ENCODE measurements around the gene LHX4. TPM values are rescaled to one million over a fixed set of nuclear protein-coding genes. Genes with fewer than 3 reads are reported as not detected.

The LHX4 gene
- total RNA-seq, 2 donors from 2014 or later = not detected

DNA sequence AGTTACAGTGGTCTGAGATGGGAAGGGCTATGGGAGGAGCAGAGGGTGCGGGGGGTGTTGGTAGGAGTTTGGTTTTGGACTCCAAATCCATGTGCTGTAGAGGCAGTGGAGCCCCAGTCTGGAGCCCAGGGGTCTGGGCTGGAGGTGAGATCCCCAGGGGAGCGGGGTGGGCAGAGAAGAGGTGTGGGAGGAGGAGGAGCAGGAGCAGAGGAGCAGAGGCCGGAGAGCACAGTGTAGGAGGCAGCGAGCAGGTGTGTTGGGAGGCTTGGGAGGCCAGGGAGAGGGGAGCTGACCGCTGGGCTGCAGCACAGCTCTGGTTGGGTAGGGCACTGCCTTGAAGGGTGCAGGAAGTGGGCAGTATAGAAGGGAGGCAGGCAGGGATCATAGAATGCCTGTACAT, 28.9 kb downstream of the LHX4 start:
- Histone ChIP-seq H3K27ac (no peak overlapping the region), H3K4me1 (ENCODE audit: control insufficient read depth in 1 of 2, low read depth in 2 of 2) (peaks cover 0 to 9% of the 10 kb centered on the region in 2 donors), H3K9me3 (no peaks in the 10 kb centered on the region), H3K36me3 (no peaks in the 10 kb centered on the region), H3K4me3 (no peak overlapping the region), H3K27me3 (replicated peaks; ENCODE audit: insufficient read depth) (no peaks in the 10 kb centered on the region)
- TF ChIP-seq, protein P1, sequence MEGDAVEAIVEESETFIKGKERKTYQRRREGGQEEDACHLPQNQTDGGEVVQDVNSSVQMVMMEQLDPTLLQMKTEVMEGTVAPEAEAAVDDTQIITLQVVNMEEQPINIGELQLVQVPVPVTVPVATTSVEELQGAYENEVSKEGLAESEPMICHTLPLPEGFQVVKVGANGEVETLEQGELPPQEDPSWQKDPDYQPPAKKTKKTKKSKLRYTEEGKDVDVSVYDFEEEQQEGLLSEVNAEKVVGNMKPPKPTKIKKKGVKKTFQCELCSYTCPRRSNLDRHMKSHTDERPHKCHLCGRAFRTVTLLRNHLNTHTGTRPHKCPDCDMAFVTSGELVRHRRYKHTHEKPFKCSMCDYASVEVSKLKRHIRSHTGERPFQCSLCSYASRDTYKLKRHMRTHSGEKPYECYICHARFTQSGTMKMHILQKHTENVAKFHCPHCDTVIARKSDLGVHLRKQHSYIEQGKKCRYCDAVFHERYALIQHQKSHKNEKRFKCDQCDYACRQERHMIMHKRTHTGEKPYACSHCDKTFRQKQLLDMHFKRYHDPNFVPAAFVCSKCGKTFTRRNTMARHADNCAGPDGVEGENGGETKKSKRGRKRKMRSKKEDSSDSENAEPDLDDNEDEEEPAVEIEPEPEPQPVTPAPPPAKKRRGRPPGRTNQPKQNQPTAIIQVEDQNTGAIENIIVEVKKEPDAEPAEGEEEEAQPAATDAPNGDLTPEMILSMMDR (IDR thresholded peaks at IDR 0.05) = no peak
- ATAC-seq (ENCODE audit: insufficient number of reproducible peaks, low FRiP score, low read depth) (no peak), DNase-seq (ENCODE audit: low spot score) (no peak)

DNA sequence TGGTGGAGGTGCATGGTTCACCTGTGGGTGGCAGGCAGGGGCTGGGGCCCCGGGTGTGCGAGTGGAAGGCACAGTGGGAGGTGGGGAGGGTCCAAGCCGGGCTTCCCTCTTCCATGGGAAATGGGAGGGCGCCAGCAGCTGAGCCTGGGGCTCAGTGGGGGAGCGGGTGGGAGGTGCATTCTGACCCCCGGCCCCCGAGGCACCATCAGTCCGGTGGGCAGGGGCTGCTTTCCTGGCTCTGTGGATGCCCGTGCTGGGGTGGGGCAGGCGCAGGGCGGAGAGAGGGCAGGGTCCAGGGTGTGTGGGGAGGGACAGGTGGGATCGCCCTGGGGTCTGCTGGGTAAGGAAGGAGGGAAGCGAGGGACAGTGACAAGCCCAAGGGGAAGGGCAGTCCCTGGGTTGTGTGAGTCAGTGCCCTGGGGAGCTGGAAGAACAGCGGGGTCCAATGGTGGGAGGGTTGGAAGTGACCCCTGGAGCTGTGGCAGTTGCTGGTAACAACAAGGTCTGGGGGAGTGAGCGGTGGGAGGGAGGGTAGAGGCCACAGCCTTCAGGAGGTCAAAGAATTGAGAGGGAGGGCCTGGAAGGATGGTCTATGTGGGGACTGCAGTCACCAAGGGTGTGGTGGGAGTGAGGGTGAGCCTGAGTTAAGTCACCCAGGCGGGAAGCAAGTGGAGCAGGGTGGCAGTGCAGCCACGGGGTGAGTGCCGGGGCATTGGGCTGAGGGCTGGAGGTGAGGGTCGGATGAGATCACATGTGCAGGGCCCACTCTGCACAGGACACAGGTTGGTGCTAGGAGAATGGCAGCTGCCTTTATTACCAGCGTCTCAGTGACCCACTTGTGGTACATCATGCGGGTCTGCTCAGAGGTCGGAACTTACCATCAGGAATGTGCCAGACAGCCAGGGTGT, 29.6 kb downstream of the LHX4 start:
- no peaks in the 10 kb centered on the region for H3K27me3 ChIP-seq (replicated peaks; ENCODE audit: insufficient read depth)
- peaks cover 0 to 9% of the 10 kb centered on the region in 2 donors for H3K4me1 ChIP-seq (ENCODE audit: control insufficient read depth in 1 of 2, low read depth in 2 of 2)
- DNase-seq (ENCODE audit: low spot score) = no peak
- H3K36me3 ChIP-seq = no peaks in the 10 kb centered on the region
- no peaks in the 10 kb centered on the region for H3K9me3 ChIP-seq
- no peak overlapping the region for H3K4me3 ChIP-seq
- no peak for ATAC-seq (ENCODE audit: insufficient number of reproducible peaks, low FRiP score, low read depth)
- H3K27ac ChIP-seq = no peak overlapping the region
- TF ChIP-seq, protein P1 (IDR thresholded peaks at IDR 0.05) = no peak

DNA sequence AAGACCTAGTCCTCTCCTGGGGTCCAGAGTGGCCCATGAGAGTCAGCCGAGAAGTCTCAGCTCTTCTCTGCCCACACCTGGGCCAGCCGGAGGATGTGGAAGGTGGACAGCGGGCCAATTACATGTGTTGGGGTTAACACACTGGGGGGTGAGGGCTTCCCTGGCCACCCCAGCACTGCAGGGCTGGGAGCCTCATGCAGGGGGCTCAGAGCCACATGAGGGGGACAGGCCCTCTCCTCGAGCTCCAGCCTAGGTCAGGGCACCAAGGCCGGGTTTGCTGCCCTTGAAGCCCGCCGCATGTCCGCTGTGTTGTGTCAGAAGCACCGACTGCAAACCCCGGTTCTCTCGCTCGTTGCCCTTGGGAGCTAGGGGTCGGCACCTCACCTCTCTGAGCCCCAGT, 30.5 kb downstream of the LHX4 start:
- Histone ChIP-seq H3K4me3 (no peak overlapping the region), H3K4me1 (ENCODE audit: control insufficient read depth in 1 of 2, low read depth in 2 of 2) (peaks cover 0 to 9% of the 10 kb centered on the region in 2 donors), H3K9me3 (no peaks in the 10 kb centered on the region), H3K27ac (no peak overlapping the region), H3K27me3 (replicated peaks; ENCODE audit: insufficient read depth) (no peaks in the 10 kb centered on the region), H3K36me3 (no peaks in the 10 kb centered on the region)
- TF ChIP-seq, protein P1 (IDR thresholded peaks at IDR 0.05) = no peak
- no peak for ATAC-seq (ENCODE audit: insufficient number of reproducible peaks, low FRiP score, low read depth)
- no peak for DNase-seq (ENCODE audit: low spot score)

DNA sequence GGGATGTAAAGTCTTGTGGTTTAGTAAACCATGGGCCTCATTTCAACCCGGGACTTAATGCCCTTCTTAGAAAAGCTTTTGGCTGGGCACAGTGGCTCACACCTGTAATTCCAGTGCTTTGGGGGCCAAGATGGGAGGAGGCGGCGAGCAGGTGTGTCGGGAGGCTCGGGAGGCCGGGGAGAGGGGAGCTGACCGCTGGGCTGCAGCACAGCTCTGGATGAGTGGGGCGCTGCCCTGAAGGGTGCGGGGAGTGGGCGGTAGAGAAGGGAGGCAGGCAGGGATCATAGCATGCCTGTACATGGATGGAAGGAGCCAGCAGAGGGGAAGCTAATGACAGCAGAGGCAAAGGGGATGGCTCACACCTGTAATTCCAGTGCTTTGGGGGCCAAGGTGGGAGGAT, 31.0 kb downstream of the LHX4 start:
- Histone ChIP-seq H3K4me1 (ENCODE audit: control insufficient read depth in 1 of 2, low read depth in 2 of 2) (peaks cover 0 to 9% of the 10 kb centered on the region in 2 donors), H3K27me3 (replicated peaks; ENCODE audit: insufficient read depth) (no peaks in the 10 kb centered on the region), H3K9me3 (no peaks in the 10 kb centered on the region), H3K36me3 (no peaks in the 10 kb centered on the region), H3K4me3 (no peak overlapping the region), H3K27ac (no peak overlapping the region)
- ATAC-seq (ENCODE audit: insufficient number of reproducible peaks, low FRiP score, low read depth) (no peak), DNase-seq (ENCODE audit: low spot score) (no peak)
- TF ChIP-seq, protein P1 (IDR thresholded peaks at IDR 0.05) = no peak

DNA sequence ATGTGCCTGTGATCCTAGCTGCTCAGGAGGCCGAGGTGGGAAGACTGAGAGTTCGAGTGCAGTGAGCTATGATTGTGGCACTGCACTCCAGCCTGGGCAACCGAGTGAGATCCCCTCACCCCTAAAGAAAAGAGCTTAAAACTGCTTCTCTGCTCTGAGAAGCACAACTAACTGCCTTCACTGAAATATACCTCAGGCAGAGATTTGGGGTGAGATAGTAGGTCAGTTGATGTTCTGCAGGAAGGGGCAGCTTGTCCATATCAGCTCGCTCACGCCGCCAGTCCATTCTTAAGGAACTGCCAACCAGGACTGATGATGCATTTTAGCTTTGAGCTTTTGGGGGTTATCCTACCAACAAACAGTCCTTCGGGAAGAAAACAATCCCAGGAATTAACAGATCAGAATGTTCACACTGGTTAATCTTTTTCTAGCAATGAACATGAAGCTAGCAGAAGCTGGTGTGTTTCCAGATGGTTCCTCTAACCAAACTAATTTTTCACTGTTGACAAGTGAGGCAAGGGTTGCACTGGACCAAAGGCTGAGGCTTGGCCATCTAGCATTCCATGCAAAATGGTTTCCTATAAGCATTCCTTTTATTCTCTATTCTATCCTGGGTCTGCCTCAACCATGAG, 31.6 kb downstream of the LHX4 start:
- DNase-seq (ENCODE audit: low spot score) = no peak

More for the DNA sequence above, 31.6 kb downstream of the LHX4 start:
- Histone ChIP-seq H3K4me3 (no peak overlapping the region), H3K36me3 (no peaks in the 10 kb centered on the region), H3K27me3 (replicated peaks; ENCODE audit: insufficient read depth) (no peaks in the 10 kb centered on the region), H3K4me1 (ENCODE audit: control insufficient read depth in 1 of 2, low read depth in 2 of 2) (peaks cover 0 to 9% of the 10 kb centered on the region in 2 donors), H3K9me3 (no peaks in the 10 kb centered on the region), H3K27ac (no peak overlapping the region)
- no peak for ATAC-seq (ENCODE audit: insufficient number of reproducible peaks, low FRiP score, low read depth)
- TF ChIP-seq, protein P1 (IDR thresholded peaks at IDR 0.05) = no peak
